ENCODE measurements around the gene GPR176. TPM values are rescaled to one million over a fixed set of nuclear protein-coding genes. Genes with fewer than 3 reads are reported as not detected.

The GPR176 gene
- total and polyA plus RNA-seq, 2 donors: 4.9 to 8.6 TPM

DNA sequence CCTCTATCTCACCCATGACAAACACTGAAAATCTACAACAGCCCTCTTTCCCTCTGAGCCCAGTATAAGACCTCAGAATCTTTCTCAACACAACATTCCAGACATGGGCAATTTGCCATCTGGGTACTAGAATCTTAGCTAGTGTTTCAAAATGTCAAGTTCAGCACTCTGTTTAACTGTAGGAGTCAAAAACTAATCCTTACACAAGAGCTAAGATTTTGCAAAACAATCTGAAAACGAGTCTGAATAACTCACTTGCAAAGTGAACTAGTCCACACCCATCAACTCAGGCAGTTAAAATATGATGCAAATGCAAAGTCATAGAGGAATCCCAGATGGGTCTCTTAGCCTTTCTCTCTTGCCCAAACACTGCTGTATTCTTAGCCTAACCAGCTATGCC lies 67.8 kb downstream of the GPR176 start:
- 21% methylated on average over 1 of the region's 1 CpG for WGBS
- Histone ChIP-seq H3K4me1 (ENCODE audit: insufficient read depth) (no peaks in the 10 kb centered on the region), H3K27ac (ENCODE audit: low read depth) (no peak overlapping the region), H3K4me3 (ENCODE audit: low read depth, low read length) (no peak overlapping the region), H3K36me3 (ENCODE audit: insufficient read depth) (no peaks in the 10 kb centered on the region)
- DNase-seq (ENCODE audit: extremely low spot score): no peak

DNA sequence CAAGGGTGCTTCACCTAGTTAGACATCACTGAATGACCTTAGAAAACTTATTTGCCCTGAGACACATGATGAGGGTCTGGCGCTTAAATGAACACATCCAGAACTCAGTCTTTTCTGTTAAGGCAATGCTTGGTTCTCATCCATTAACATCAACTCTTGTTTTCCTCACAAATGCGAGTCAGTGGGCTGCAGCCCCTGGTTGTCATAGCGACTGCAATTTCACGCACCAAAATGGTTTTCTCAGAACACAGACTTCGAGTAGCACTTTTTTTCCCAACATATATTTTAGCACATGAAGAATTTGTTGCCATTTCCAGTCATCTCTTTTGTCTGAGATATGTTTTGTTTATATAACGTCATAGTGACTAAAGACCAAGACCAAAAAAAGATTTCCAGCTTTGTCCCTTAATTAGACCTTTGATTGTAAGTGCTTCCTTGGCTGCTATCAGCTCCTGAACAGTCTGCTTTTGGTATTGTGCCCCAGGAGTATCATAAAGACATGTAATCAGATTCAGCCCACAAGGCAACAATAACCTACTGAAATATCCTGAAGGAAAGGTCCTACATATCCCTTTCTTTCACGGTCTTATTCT lies 68.5 kb downstream of the GPR176 start:
- 38% methylated on average over 7 of the region's 7 CpGs for WGBS

DNA sequence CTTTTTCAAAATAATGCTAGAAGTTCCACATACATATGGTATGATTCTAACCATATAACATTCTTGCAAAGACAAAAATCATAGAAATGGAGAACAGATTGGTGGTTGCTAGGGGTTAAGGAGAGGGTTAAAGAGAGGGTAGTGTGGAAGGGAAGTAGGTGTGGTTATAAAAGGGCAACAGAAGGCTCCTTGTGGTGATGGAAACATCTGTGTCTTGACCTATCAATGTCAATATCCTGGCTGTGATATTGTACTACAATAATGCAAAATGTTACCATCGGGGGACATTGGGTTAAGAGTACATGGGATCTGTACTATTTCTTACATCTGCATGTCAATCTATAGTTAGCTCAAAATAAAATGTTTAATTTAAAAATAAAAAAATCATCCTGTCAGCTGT lies 69.6 kb downstream of the GPR176 start:
- Histone ChIP-seq H3K4me1 (ENCODE audit: insufficient read depth) (no peaks in the 10 kb centered on the region), H3K27ac (ENCODE audit: low read depth) (no peak overlapping the region), H3K4me3 (ENCODE audit: low read depth, low read length) (no peak overlapping the region), H3K36me3 (ENCODE audit: insufficient read depth) (no peaks in the 10 kb centered on the region)
- 87% methylated on average over 1 of the region's 1 CpG for WGBS
- DNase-seq (ENCODE audit: extremely low spot score): no peak

More for the DNA sequence above, 68.5 kb downstream of the GPR176 start:
- Histone ChIP-seq H3K4me3 (ENCODE audit: low read depth, low read length) (no peak overlapping the region), H3K4me1 (ENCODE audit: insufficient read depth) (no peaks in the 10 kb centered on the region), H3K27ac (ENCODE audit: low read depth) (no peak overlapping the region), H3K36me3 (ENCODE audit: insufficient read depth) (no peaks in the 10 kb centered on the region)
- no peak for DNase-seq (ENCODE audit: extremely low spot score)

DNA sequence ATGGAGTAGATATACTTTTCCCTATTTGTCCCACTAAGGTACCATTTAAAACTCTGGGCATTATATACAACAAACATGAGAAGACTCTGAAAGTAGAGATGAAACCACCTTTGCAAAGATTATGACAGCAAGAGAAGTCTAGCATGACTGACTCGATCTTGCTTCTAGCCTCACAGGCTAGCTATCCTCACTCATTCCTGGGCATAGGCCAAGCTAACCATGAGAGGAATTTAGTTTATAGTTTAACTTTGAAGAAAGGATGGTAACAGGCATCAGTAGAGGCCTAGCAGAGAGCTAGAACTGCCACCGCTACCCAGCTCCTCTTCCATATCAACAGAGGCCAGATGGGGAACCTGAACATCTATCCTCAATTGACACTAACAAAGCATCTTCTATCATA lies 74.0 kb downstream of the GPR176 start:
- Histone ChIP-seq H3K36me3 (ENCODE audit: insufficient read depth) (no peaks in the 10 kb centered on the region), H3K4me3 (ENCODE audit: low read depth, low read length) (no peak overlapping the region), H3K4me1 (ENCODE audit: insufficient read depth) (no peaks in the 10 kb centered on the region), H3K27ac (ENCODE audit: low read depth) (no peak overlapping the region)
- no peak for DNase-seq (ENCODE audit: extremely low spot score)
- 86% methylated on average over 2 of the region's 2 CpGs for WGBS

DNA sequence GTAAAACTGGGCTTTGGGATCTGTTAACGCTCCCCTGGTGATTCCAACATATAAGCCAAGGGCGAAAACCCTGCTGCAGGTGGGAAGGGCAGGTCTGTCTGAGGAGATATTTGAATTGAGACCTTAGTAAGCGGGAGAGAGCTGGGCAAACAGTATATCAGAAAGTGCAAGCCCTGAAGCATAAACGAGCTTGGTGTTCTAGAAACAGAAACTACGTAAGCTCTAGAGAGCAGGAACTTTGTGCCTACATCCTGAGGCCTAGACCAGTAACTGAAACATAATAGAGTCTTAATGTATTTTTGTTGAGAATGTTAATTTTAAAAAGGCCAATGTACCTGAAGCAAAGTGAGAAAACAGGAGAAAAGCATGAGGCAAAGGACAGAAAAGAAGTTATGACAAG lies 74.5 kb downstream of the GPR176 start:
- no peak overlapping the region for H3K27ac ChIP-seq (ENCODE audit: low read depth)
- no peaks in the 10 kb centered on the region for H3K4me1 ChIP-seq (ENCODE audit: insufficient read depth)
- no peak overlapping the region for H3K4me3 ChIP-seq (ENCODE audit: low read depth, low read length)
- H3K36me3 ChIP-seq (ENCODE audit: insufficient read depth): no peaks in the 10 kb centered on the region
- WGBS: 91% methylated on average over 5 of the region's 5 CpGs
- no peak for DNase-seq (ENCODE audit: extremely low spot score)

DNA sequence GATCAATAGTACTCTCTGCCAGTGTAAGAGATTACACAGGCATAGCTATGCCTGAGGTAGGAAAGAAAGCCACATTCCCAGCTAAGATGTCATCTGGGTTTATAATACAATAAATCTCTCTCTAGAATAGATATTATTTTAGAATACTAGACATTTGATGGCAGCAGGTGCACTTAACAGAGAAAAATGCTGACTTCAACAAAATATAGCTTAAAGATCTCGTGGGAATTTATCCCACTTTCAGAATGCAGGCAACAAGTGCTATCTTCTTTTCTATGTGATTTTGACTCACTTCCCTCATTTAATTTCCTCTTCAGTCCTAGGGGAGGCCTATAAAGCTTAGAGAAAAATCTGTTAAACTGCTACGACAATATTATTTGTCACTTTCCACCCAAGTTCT lies 76.5 kb downstream of the GPR176 start:
- H3K4me3 ChIP-seq (ENCODE audit: low read depth, low read length): no peak overlapping the region
- H3K27ac ChIP-seq (ENCODE audit: low read depth): no peak overlapping the region
- no peaks in the 10 kb centered on the region for H3K36me3 ChIP-seq (ENCODE audit: insufficient read depth)
- DNase-seq (ENCODE audit: extremely low spot score): no peak
- no peaks in the 10 kb centered on the region for H3K4me1 ChIP-seq (ENCODE audit: insufficient read depth)
- 80% methylated on average over 2 of the region's 2 CpGs for WGBS

DNA sequence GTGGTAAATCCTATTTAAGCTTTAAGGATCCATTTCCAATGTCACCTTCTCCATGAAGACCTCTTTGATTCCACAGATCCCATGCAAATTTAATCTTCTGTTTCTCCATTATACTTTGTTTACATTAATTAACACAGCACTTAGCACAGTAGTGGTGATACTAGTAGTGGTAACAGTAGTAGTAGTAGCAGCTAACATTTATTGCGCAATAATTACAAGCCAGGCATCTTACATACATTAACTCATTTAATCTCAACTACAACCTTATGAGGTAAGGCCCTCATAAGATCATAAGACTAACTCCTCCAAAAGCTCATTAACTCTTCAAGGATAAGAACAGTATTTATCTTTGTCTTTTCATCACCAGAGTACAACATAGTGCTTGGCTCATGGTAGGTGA lies 82.6 kb downstream of the GPR176 start:
- 98% methylated on average over 1 of the region's 1 CpG for WGBS
- DNase-seq (ENCODE audit: extremely low spot score): no peak

DNA sequence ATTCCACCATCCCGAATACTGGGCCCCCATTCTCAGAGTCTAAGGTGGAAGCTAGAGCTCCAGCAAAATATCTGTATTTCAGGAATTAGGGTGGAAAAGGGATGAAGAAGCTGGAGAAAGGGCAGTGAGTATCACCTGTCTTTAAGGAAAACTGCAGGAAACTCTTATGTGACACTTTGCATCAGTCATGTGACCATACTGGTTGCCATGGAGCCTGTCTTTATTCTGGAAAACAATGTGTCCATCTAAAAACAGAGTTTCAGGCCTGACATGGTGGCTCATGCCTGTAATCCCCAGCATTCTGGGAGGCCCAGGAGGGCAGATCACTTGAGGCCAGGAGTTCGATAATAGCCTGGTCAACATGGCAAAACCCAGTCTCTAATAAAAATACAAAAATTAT lies 84.5 kb downstream of the GPR176 start:
- WGBS: 94% methylated on average over 2 of the region's 2 CpGs
- H3K4me3 ChIP-seq (ENCODE audit: low read depth, low read length): no peak overlapping the region
- H3K4me1 ChIP-seq (ENCODE audit: insufficient read depth): no peaks in the 10 kb centered on the region
- H3K27ac ChIP-seq (ENCODE audit: low read depth): no peak overlapping the region
- H3K36me3 ChIP-seq (ENCODE audit: insufficient read depth): no peaks in the 10 kb centered on the region
- DNase-seq (ENCODE audit: extremely low spot score): no peak

More for the DNA sequence above, 82.6 kb downstream of the GPR176 start:
- H3K36me3 ChIP-seq (ENCODE audit: insufficient read depth): no peaks in the 10 kb centered on the region
- H3K4me1 ChIP-seq (ENCODE audit: insufficient read depth): no peaks in the 10 kb centered on the region
- no peak overlapping the region for H3K4me3 ChIP-seq (ENCODE audit: low read depth, low read length)
- no peak overlapping the region for H3K27ac ChIP-seq (ENCODE audit: low read depth)

DNA sequence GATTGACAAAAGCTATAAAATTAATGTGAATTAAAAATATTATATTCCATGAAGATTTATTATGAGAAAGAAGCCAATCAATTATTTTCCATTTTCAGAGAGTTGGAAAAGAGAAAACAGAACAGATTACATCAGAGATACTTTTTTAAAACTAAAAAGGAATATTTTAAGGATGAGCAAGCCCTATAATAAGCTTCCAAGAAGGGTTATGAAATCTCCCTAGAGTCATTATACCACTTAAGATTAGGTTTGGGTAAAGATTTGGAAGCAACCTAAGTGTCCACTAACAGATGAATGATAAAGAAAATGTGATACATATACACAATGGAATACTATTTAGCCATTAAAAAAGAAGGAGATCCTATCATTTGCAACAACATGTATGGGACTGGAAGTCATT lies 85.8 kb downstream of the GPR176 start:
- Histone ChIP-seq H3K4me1 (ENCODE audit: insufficient read depth) (no peaks in the 10 kb centered on the region), H3K36me3 (ENCODE audit: insufficient read depth) (no peaks in the 10 kb centered on the region), H3K4me3 (ENCODE audit: low read depth, low read length) (no peak overlapping the region), H3K27ac (ENCODE audit: low read depth) (no peak overlapping the region)
- DNase-seq (ENCODE audit: extremely low spot score): no peak

DNA sequence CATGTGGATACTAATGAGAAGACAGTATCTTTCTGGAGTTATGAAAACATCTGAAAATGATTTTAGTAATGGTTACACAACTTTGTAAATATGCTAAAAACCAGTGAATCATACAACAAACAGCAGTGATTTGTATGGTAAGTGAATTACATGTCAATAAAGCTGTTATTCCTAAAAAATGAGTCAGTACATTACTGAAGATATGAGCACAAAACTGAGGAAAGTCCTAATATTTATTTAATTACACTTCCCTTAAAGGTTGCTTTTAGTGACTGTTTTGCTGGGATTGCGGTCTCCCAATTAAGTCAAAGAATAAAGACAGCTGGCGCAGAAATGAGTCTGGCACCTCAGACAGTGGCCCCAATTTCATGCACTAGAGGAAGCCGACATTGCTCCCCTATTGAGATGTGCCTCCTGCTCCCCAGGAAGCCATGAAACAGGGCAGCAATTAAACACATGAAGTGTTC lies 86.5 kb downstream of the GPR176 start:
- DNase-seq (ENCODE audit: extremely low spot score): no peak
- no peaks in the 10 kb centered on the region for H3K36me3 ChIP-seq (ENCODE audit: insufficient read depth)
- H3K4me1 ChIP-seq (ENCODE audit: insufficient read depth): no peaks in the 10 kb centered on the region
- no peak overlapping the region for H3K27ac ChIP-seq (ENCODE audit: low read depth)
- 89% methylated on average over 3 of the region's 3 CpGs for WGBS
- no peak overlapping the region for H3K4me3 ChIP-seq (ENCODE audit: low read depth, low read length)

DNA sequence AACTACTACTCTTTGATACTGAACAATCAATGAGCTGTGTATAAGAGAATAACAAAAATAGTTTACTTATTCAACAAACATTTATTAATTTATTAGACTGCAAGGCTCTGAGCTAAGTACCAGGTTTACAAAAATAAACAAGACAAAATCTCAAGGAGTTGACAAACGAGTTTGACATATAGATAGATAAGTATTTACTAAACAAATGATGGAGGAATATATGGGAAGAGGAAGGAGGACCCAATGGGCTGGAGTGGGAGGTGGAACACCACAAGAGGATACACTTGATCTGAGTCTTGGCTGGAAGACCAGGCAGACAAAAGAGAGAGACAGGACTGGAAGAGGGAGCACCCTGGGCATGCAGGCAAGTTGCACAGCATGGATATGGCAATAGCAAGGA lies 89.9 kb downstream of the GPR176 start:
- WGBS: 43% methylated on average over 1 of the region's 1 CpG
- DNase-seq (ENCODE audit: extremely low spot score): no peak
- Histone ChIP-seq H3K27ac (ENCODE audit: low read depth) (no peak overlapping the region), H3K4me1 (ENCODE audit: insufficient read depth) (no peaks in the 10 kb centered on the region), H3K4me3 (ENCODE audit: low read depth, low read length) (no peak overlapping the region), H3K36me3 (ENCODE audit: insufficient read depth) (no peaks in the 10 kb centered on the region)

DNA sequence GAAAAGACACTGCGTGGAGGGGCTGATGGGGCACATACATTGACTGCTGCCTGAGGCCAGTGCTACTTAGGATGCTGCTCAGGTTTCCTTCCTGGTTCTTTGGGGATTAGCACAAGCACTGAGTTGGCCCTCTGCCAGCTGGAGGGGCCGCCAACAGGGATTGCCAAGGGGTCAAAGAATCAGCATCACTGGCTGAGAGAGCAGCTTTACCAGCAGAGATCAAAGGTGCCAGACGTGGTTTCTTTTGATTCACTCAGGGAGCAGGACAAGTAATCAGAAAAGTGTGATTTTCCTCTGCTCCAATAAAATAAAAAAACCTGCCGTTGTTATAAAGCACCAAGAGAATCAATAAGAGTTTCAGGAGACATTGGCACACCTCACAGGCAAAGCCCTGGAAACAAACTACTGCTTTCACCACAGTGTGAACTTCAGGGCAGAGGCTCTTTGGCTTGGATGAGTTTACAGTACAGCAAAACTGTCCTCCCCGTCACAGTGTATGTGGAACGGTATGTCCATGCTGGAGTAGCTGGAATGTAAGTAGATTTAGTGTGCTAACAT lies 91.6 kb downstream of the GPR176 start:
- no peak for DNase-seq (ENCODE audit: extremely low spot score)
- H3K27ac ChIP-seq (ENCODE audit: low read depth): no peak overlapping the region
- H3K36me3 ChIP-seq (ENCODE audit: insufficient read depth): no peaks in the 10 kb centered on the region
- 33% methylated on average over 6 of the region's 6 CpGs for WGBS
- H3K4me1 ChIP-seq (ENCODE audit: insufficient read depth): no peaks in the 10 kb centered on the region
- H3K4me3 ChIP-seq (ENCODE audit: low read depth, low read length): no peak overlapping the region

DNA sequence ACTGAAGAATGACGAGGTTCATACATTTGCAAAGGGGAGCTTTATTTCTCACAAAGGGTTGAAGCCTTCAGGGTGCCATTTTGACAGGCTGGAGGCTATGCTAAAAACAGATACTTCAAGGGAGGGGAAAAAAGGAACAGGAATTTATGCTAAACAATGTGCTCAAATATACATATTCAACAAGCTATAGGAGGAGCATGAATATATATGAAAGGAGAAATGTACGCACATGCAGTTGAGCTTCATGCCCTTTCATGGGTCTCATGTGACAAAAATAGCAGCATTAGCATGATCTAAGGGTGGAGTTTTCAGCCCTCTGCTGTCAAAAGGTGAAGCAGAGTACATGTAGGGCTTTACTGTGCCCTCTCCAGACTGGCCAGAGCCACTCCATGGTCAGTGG lies 93.1 kb downstream of the GPR176 start:
- Histone ChIP-seq H3K4me3 (ENCODE audit: low read depth, low read length) (no peak overlapping the region), H3K4me1 (ENCODE audit: insufficient read depth) (no peaks in the 10 kb centered on the region), H3K27ac (ENCODE audit: low read depth) (no peak overlapping the region), H3K36me3 (ENCODE audit: insufficient read depth) (no peaks in the 10 kb centered on the region)
- DNase-seq (ENCODE audit: extremely low spot score): no peak
- 97% methylated on average over 2 of the region's 2 CpGs for WGBS

DNA sequence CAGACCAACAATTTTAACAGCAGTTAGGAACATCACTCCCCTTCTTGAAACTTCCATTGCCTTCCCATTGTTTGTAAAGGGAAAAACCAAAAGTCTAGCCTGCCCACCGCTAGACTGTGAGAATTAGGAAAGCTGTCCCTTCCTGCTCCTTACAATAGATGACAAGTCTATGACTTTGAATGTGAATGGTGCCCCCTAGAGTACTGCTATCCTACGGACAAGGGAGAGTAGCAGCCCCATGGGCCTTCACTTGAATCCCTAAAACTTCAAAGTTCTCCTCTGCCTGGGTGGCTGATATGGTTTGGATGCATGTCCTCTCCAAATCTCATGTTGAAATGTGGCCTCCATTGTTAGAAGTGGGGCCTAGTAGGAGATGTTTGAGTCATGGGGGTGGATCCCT lies 96.4 kb downstream of the GPR176 start:
- H3K36me3 ChIP-seq (ENCODE audit: insufficient read depth): no peaks in the 10 kb centered on the region
- H3K27ac ChIP-seq (ENCODE audit: low read depth): no peak overlapping the region
- no peaks in the 10 kb centered on the region for H3K4me1 ChIP-seq (ENCODE audit: insufficient read depth)
- no peak for DNase-seq (ENCODE audit: extremely low spot score)
- 93% methylated on average over 2 of the region's 2 CpGs for WGBS
- H3K4me3 ChIP-seq (ENCODE audit: low read depth, low read length): no peak overlapping the region
